ENCODE data around the gene TYRO3. TPM values are rescaled to one million over a fixed set of nuclear protein-coding genes. Genes with fewer than 3 reads are reported as not detected.
"Not testable (repeated sequence)": the region's sequence is repeated elsewhere in the genome, so short reads cannot be mapped to it uniquely, and the experiment has no call there.

TYRO3 gene
- total RNA-seq, 3 donors from 2014 or later: 2.2 to 2.9 (median 2.3) TPM

GRCh38 chr15:41574158-41574557 is 15.1 kb downstream of the TYRO3 start:
- Mint-ChIP-seq H3K4me1 (ENCODE audit: low read depth) (no peaks in the 10 kb centered on the region), H3K36me3 (ENCODE audit: insufficient read depth) (no peaks in the 10 kb centered on the region), H3K27me3 (ENCODE audit: low read depth) (no peaks in the 10 kb centered on the region), H3K4me3 (no peak overlapping the region), H3K9me3 (no peaks in the 10 kb centered on the region)
- DNase-seq (no peak), ATAC-seq (no peak)

- H3K4me1 Mint-ChIP-seq (ENCODE audit: low read depth): no peaks in the 10 kb centered on the region
- H3K27me3 Mint-ChIP-seq (ENCODE audit: low read depth): peaks cover 2% of the 10 kb centered on the region
Observed at GRCh38 chr15:41575282-41575681, 16.3 kb downstream of the TYRO3 start.

GRCh38 chr15:41577863-41578735 is 19.1 kb downstream of the TYRO3 start:
- DNase-seq: no peak

More at GRCh38 chr15:41575282-41575681, 16.3 kb downstream of the TYRO3 start:
- H3K36me3 Mint-ChIP-seq (ENCODE audit: insufficient read depth): no peaks in the 10 kb centered on the region
- H3K4me3 Mint-ChIP-seq: no peak overlapping the region
- DNase-seq: no peak
- H3K9me3 Mint-ChIP-seq: no peaks in the 10 kb centered on the region
- ATAC-seq: no peak

GRCh38 chr15:41578736-41579383 is 19.8 kb downstream of the TYRO3 start:
- Mint-ChIP-seq H3K9me3 (no peaks in the 10 kb centered on the region), H3K4me3 (no peak overlapping the region), H3K36me3 (ENCODE audit: insufficient read depth) (no peaks in the 10 kb centered on the region), H3K27me3 (ENCODE audit: low read depth) (peaks cover 21% of the 10 kb centered on the region), H3K4me1 (ENCODE audit: low read depth) (no peaks in the 10 kb centered on the region)
- ATAC-seq (no peak), DNase-seq (no peak)

More at GRCh38 chr15:41577863-41578735, 19.1 kb downstream of the TYRO3 start:
- no peaks in the 10 kb centered on the region for H3K36me3 Mint-ChIP-seq (ENCODE audit: insufficient read depth)
- H3K4me3 Mint-ChIP-seq: no peak overlapping the region
- ATAC-seq: no peak
- H3K9me3 Mint-ChIP-seq: no peaks in the 10 kb centered on the region
- peaks cover 13% of the 10 kb centered on the region for H3K27me3 Mint-ChIP-seq (ENCODE audit: low read depth)
- no peaks in the 10 kb centered on the region for H3K4me1 Mint-ChIP-seq (ENCODE audit: low read depth)

- H3K36me3 Mint-ChIP-seq (ENCODE audit: insufficient read depth): no peaks in the 10 kb centered on the region
- no peak overlapping the region for H3K4me3 Mint-ChIP-seq
- H3K9me3 Mint-ChIP-seq: no peaks in the 10 kb centered on the region
- ATAC-seq (no peak), DNase-seq (no peak)
- H3K4me1 Mint-ChIP-seq (ENCODE audit: low read depth): peaks cover 6% of the 10 kb centered on the region
- peaks cover 31% of the 10 kb centered on the region for H3K27me3 Mint-ChIP-seq (ENCODE audit: low read depth)
Observed at GRCh38 chr15:41581110-41581509, 22.1 kb downstream of the TYRO3 start.

GRCh38 chr15:41583795-41584194 is 24.8 kb downstream of the TYRO3 start:
- DNase-seq (no peak), ATAC-seq (no peak)
- Mint-ChIP-seq H3K36me3 (ENCODE audit: insufficient read depth) (no peaks in the 10 kb centered on the region), H3K9me3 (no peaks in the 10 kb centered on the region), H3K4me3 (no peak overlapping the region), H3K27me3 (ENCODE audit: low read depth) (peaks cover 42% of the 10 kb centered on the region), H3K4me1 (ENCODE audit: low read depth) (peaks cover 6% of the 10 kb centered on the region)

- DNase-seq: no peak
- Mint-ChIP-seq H3K27me3 (ENCODE audit: low read depth) (peaks cover 41% of the 10 kb centered on the region), H3K4me1 (ENCODE audit: low read depth) (peaks cover 6% of the 10 kb centered on the region), H3K4me3 (peak overlapping the region; percentile 65), H3K36me3 (ENCODE audit: insufficient read depth) (no peaks in the 10 kb centered on the region), H3K9me3 (no peaks in the 10 kb centered on the region)
- ATAC-seq: no peak
Observed at GRCh38 chr15:41584636-41585126, 25.7 kb downstream of the TYRO3 start.

- ATAC-seq (peak; percentile 81 to 83), DNase-seq (peak; percentile 27)
- Mint-ChIP-seq H3K27me3 (ENCODE audit: low read depth) (peaks cover 41% of the 10 kb centered on the region), H3K9me3 (no peaks in the 10 kb centered on the region), H3K36me3 (ENCODE audit: insufficient read depth) (no peaks in the 10 kb centered on the region), H3K4me3 (peak overlapping the region; percentile 65), H3K4me1 (ENCODE audit: low read depth) (peaks cover 6% of the 10 kb centered on the region)
Observed at GRCh38 chr15:41585127-41586047, 26.4 kb downstream of the TYRO3 start.

- ATAC-seq; DNase-seq; H3K36me3 Mint-ChIP-seq (ENCODE audit: insufficient read depth); H3K4me1 Mint-ChIP-seq (ENCODE audit: low read depth); H3K9me3 Mint-ChIP-seq; H3K4me3 Mint-ChIP-seq: not testable (repeated sequence)
- peaks cover 38% of the 10 kb centered on the region for H3K27me3 Mint-ChIP-seq (ENCODE audit: low read depth)
Observed at GRCh38 chr15:41586531-41587282, 27.7 kb downstream of the TYRO3 start.

- not testable (repeated sequence) for H3K4me3 Mint-ChIP-seq; H3K4me1 Mint-ChIP-seq (ENCODE audit: low read depth); DNase-seq; H3K36me3 Mint-ChIP-seq (ENCODE audit: insufficient read depth); ATAC-seq; H3K9me3 Mint-ChIP-seq
- peaks cover 24% of the 10 kb centered on the region for H3K27me3 Mint-ChIP-seq (ENCODE audit: low read depth)
Observed at GRCh38 chr15:41589018-41589417, 30.0 kb downstream of the TYRO3 start.

- peaks cover 23% of the 10 kb centered on the region for H3K27me3 Mint-ChIP-seq (ENCODE audit: low read depth)
- H3K4me3 Mint-ChIP-seq; ATAC-seq; H3K9me3 Mint-ChIP-seq; DNase-seq; H3K4me1 Mint-ChIP-seq (ENCODE audit: low read depth); H3K36me3 Mint-ChIP-seq (ENCODE audit: insufficient read depth): not testable (repeated sequence)
Observed at GRCh38 chr15:41589571-41589970, 30.6 kb downstream of the TYRO3 start.

- H3K9me3 Mint-ChIP-seq; H3K4me3 Mint-ChIP-seq; DNase-seq; H3K4me1 Mint-ChIP-seq (ENCODE audit: low read depth); H3K36me3 Mint-ChIP-seq (ENCODE audit: insufficient read depth); ATAC-seq: not testable (repeated sequence)
- peaks cover 16% of the 10 kb centered on the region for H3K27me3 Mint-ChIP-seq (ENCODE audit: low read depth)
Observed at GRCh38 chr15:41591217-41591616, 32.2 kb downstream of the TYRO3 start.

- H3K9me3 Mint-ChIP-seq; DNase-seq; H3K4me3 Mint-ChIP-seq; H3K27me3 Mint-ChIP-seq (ENCODE audit: low read depth); H3K36me3 Mint-ChIP-seq (ENCODE audit: insufficient read depth); H3K4me1 Mint-ChIP-seq (ENCODE audit: low read depth); ATAC-seq: not testable (repeated sequence)
Observed at GRCh38 chr15:41592718-41593117, 33.7 kb downstream of the TYRO3 start.

Measured in activated T-cell treated with anti-CD3 and anti-CD28 coated beads, Interleukin-2, amount 50 U/mL, for 4 hours (primary cell).